Ascending aorta (tissue), 2 donors: ENCODE results near the gene GPHN. TPM values are rescaled to one million over a fixed set of nuclear protein-coding genes. Genes with fewer than 3 reads are reported as not detected.

Experiments
- DNase-seq, 2 donors: peaks; one replicate each; pipeline ENCODE4 v3.0.0-alpha.2; 2019; ENCODE audit warnings: low spot score in 2 of 2
- H3K27ac ChIP-seq, 2 donors: fragments of 200-600 bp; sonication (generic); one replicate each; pipeline ENCODE4 v1.5.1; 2016 to 2017; ENCODE audit warnings: mild to moderate bottlenecking in 1 of 2
- H3K27me3 ChIP-seq: fragments of 200-600 bp; sonication (generic); one replicate; pipeline ENCODE4 v1.5.1; 2017
- H3K36me3 ChIP-seq, 2 donors: fragments of 200-600 bp; sonication (generic); one replicate each; pipeline ENCODE4 v1.5.1; 2016
- H3K4me1 ChIP-seq, 2 donors: fragments of 200-600 bp; sonication (generic); one replicate each; pipeline ENCODE4 v1.5.1; 2016 to 2017; ENCODE audit warnings: mild to moderate bottlenecking in 1 of 2
- H3K4me3 ChIP-seq, 2 donors: fragments of 200-600 bp; sonication (generic); one replicate each; pipeline ENCODE4 v1.5.1; 2016 to 2017; ENCODE audit warnings: mild to moderate bottlenecking in 1 of 2
- H3K9me3 ChIP-seq, 2 donors: fragments of 200-600 bp; sonication (generic); one replicate each; pipeline ENCODE4 v1.5.1; 2016
- CTCF ChIP-seq, 3 experiments: fragments of 200-600 bp in 2 of 3; fragments of 450-650 bp in 1 of 3; sonication (generic) in 2 of 3; IDR thresholded peaks; one replicate each; pipeline ENCODE4 v1.5.1; 2016 to 2019; ENCODE audit warnings: antibody characterized with exemption in 3 of 3, mild to moderate bottlenecking in 1 of 3, moderate library complexity in 1 of 3
- intact Hi-C: fragments of 100-400 bp; cut with DNase I; formaldehyde crosslinking; loops from one replicate; pipeline ENCODE4 v1.15.1; 2023
- total RNA-seq: library from RNA; depleted of rRNA; stranded (reverse); fragments of >200 nt; gene quantifications from one replicate; pipeline ENCODE4 v1.1.0, GENCODE V29; 2016

GPHN gene
- total RNA-seq, 1 donor from 2014 or later, result 3.3 TPM

GRCh38 chr14:66859063-66859671 lies 351.2 kb downstream of the GPHN start:
- no peak overlapping the region for H3K27ac ChIP-seq
- intact Hi-C loops, result no loop called here
- H3K4me3 ChIP-seq, result no peak overlapping the region
- no peak for DNase-seq
- H3K27me3 ChIP-seq, result no peaks in the 10 kb centered on the region
- no peaks in the 10 kb centered on the region for H3K36me3 ChIP-seq
- H3K4me1 ChIP-seq, result no peaks in the 10 kb centered on the region
- TF ChIP-seq CTCF (IDR thresholded peaks at IDR 0.05), result no peak
- no peaks in the 10 kb centered on the region for H3K9me3 ChIP-seq

- Histone ChIP-seq H3K4me1 (no peaks in the 10 kb centered on the region), H3K27ac (no peak overlapping the region), H3K27me3 (no peaks in the 10 kb centered on the region), H3K36me3 (no peaks in the 10 kb centered on the region), H3K9me3 (peaks cover 9 to 20% of the 10 kb centered on the region in 2 donors), H3K4me3 (no peak overlapping the region)
- no peak for DNase-seq
- intact Hi-C loops, result no loop called here
- TF ChIP-seq CTCF (IDR thresholded peaks at IDR 0.05), result no peak
These were observed 373.6 kb downstream of the GPHN start for GRCh38 chr14:66881596-66881995.

GRCh38 chr14:66884149-66884548 lies 376.2 kb downstream of the GPHN start:
- H3K36me3 ChIP-seq, result no peaks in the 10 kb centered on the region
- H3K9me3 ChIP-seq, result peaks cover 0 to 24% of the 10 kb centered on the region in 2 donors
- TF ChIP-seq CTCF (IDR thresholded peaks at IDR 0.05), result no peak
- intact Hi-C loops, result no loop called here
- no peaks in the 10 kb centered on the region for H3K27me3 ChIP-seq
- no peaks in the 10 kb centered on the region for H3K4me1 ChIP-seq
- no peak overlapping the region for H3K27ac ChIP-seq
- no peak for DNase-seq
- H3K4me3 ChIP-seq, result no peak overlapping the region

DNA sequence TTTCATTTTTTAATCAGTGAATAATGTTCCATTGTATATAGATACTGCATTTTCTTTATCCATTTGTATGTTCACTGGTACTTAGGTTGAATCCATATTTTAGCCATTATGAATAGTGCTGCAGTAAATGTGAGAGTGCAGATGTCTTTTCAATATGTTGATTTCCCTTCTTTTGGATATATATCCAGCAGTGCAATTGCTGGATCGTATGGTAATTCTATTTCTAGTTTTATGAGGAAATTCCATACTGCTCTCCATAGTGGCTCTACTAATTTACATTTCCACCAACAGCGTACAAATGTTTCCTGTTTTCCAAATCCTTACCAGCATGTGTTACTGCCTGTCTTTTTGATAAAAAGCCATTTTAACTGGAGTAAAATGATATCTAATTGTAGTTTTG lies 392.8 kb downstream of the GPHN start:
- Histone ChIP-seq H3K27me3 (no peaks in the 10 kb centered on the region), H3K4me3 (no peak overlapping the region), H3K9me3 (peaks cover 0 to 6% of the 10 kb centered on the region in 2 donors), H3K27ac (no peak overlapping the region), H3K36me3 (no peaks in the 10 kb centered on the region), H3K4me1 (no peaks in the 10 kb centered on the region)
- intact Hi-C loops, result no loop called here
- DNase-seq, result no peak
- no peak for TF ChIP-seq CTCF (IDR thresholded peaks at IDR 0.05)

GRCh38 chr14:66910311-66910840 lies 402.4 kb downstream of the GPHN start:
- H3K9me3 ChIP-seq, result no peaks in the 10 kb centered on the region
- no peak for DNase-seq
- intact Hi-C loops, result no loop called here

More at GRCh38 chr14:66910311-66910840, 402.4 kb downstream of the GPHN start:
- H3K4me3 ChIP-seq, result no peak overlapping the region
- TF ChIP-seq CTCF (IDR thresholded peaks at IDR 0.05), result no peak
- H3K36me3 ChIP-seq, result no peaks in the 10 kb centered on the region
- no peaks in the 10 kb centered on the region for H3K4me1 ChIP-seq
- H3K27ac ChIP-seq, result no peak overlapping the region
- H3K27me3 ChIP-seq, result no peaks in the 10 kb centered on the region
